ENCODE measurements around the gene OOSP4A.

DNA sequence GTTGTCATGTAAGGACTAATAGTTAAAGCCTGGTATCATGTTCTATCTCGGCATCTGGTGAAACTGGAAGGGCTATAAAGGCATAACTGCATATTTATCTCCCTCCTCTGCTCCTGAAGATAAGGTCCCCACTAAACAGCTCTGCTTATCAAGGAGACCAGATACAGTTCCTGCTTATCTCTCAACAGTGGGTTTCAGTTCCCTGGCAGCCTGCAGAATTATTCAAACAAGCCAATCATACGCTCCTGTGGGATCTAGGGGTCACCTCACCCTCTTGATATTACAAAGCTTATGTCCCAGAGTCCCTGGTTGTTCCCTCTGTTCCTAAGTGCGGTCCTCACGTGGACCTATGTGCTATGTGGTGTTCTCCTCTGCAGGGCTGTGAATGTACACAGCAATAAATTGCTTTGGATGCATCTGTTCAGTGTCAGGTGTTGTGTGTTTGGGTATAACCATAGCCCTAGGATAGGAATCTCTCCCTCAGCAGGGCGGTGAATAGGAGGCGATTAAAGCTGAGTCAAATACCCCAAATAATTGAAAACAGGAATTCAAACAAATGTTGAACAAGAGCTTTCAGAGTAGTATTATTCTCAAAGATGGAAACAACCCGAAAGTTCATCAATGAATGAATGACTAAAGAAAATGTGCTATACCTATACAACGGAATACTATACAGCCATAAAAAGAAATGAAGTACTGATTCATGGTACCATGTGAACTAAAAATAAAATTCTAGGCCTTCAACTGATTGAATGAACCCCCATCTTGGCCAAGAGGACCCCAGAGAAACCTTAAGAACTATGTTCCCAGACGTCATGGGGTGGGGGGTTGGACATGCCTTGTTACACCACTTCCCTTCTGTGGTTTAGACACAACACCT, 3.1 kb upstream of the OOSP4A start:
- TF ChIP-seq POLR2AphosphoS5 (IDR thresholded peaks at IDR 0.05; ENCODE audit: low read depth, low read length) (no peak), TAF1 (IDR thresholded peaks at IDR 0.05; ENCODE audit: borderline replicate concordance, insufficient read depth, low read length) (no peak), REST (IDR thresholded peaks at IDR 0.05; ENCODE audit: insufficient read depth in 1 of 2, low read depth in 2 of 2, low read length in 2 of 2) (no peak), SIN3A (IDR thresholded peaks at IDR 0.05; ENCODE audit: borderline replicate concordance, insufficient read depth, low read length) (no peak), FOXP2 (optimal IDR thresholded peaks at IDR 0.05; ENCODE audit: borderline replicate concordance, extremely low read depth, extremely low read length, insufficient read depth) (no peak)

Data from PFSK-1 (cell line).